ENCODE results near the gene GDPD1. TPM values are rescaled to one million over a fixed set of nuclear protein-coding genes. Genes with fewer than 3 reads are reported as not detected.

Gene GDPD1
- total and polyA plus RNA-seq, 4 donors, result 0.45 to 1.4 (median 0.78) TPM

DNA sequence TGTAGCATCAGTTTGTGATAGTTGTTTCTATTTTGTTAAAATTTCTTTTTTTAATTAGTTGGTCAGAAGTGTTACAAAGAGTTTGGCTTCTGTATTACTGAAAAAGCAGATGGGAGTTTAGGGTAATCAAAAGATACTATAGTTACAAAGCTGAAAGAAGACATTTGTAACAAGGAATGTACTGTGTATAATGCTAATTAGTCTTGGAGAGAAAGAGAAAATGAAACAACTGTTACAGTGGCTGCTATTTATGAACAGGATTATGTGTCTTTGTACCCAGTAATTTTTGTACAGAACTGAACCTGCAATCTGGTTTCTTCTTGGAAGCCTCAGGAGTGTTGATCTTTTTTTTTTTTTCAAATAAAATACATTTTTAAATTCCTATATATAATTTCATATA lies 14.3 kb downstream of the GDPD1 start:
- H3K27ac ChIP-seq (ENCODE audit: low read depth in 1 of 2, low read length in 2 of 2), result no peak overlapping the region
- no peak for DNase-seq (ENCODE audit: low spot score)
- H3K9ac ChIP-seq (ENCODE audit: low read depth in 1 of 2, low read length in 2 of 2), result no peak overlapping the region
- no peaks in the 10 kb centered on the region for H3K9me3 ChIP-seq (ENCODE audit: control insufficient read depth in 4 of 4, low read length in 3 of 4)
- TF ChIP-seq GABPA (IDR thresholded peaks at IDR 0.05 in 1 of 2, conservative IDR thresholded peaks at IDR 0.05 in 1 of 2) (no peak), SP1 (IDR thresholded peaks at IDR 0.05) (no peak), HNF4G (IDR thresholded peaks at IDR 0.05) (no peak), HNF4A (conservative IDR thresholded peaks at IDR 0.05) (no peak)
- TF ChIP-seq, protein P1, sequence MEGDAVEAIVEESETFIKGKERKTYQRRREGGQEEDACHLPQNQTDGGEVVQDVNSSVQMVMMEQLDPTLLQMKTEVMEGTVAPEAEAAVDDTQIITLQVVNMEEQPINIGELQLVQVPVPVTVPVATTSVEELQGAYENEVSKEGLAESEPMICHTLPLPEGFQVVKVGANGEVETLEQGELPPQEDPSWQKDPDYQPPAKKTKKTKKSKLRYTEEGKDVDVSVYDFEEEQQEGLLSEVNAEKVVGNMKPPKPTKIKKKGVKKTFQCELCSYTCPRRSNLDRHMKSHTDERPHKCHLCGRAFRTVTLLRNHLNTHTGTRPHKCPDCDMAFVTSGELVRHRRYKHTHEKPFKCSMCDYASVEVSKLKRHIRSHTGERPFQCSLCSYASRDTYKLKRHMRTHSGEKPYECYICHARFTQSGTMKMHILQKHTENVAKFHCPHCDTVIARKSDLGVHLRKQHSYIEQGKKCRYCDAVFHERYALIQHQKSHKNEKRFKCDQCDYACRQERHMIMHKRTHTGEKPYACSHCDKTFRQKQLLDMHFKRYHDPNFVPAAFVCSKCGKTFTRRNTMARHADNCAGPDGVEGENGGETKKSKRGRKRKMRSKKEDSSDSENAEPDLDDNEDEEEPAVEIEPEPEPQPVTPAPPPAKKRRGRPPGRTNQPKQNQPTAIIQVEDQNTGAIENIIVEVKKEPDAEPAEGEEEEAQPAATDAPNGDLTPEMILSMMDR (IDR thresholded peaks at IDR 0.05; ENCODE audit: low read depth, low read length, missing input control), result no peak
- TF ChIP-seq, protein P2, sequence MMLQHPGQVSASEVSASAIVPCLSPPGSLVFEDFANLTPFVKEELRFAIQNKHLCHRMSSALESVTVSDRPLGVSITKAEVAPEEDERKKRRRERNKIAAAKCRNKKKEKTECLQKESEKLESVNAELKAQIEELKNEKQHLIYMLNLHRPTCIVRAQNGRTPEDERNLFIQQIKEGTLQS (IDR thresholded peaks at IDR 0.05), result no peak
- H3K4me3 ChIP-seq (ENCODE audit: low read depth in 1 of 3, low read length in 3 of 3), result no peak overlapping the region
- no peaks in the 10 kb centered on the region for H3K36me3 ChIP-seq (ENCODE audit: control insufficient read depth in 4 of 4, insufficient read depth in 3 of 4, low read depth in 1 of 4, low read length in 3 of 4)
- H3K4me1 ChIP-seq (ENCODE audit: control insufficient read depth in 4 of 4, insufficient read depth in 4 of 4, low read length in 3 of 4), result no peaks in the 10 kb centered on the region
- no peaks in the 10 kb centered on the region for H3K27me3 ChIP-seq (ENCODE audit: control insufficient read depth in 4 of 4, insufficient read depth in 4 of 4, low read length in 3 of 4)

DNA sequence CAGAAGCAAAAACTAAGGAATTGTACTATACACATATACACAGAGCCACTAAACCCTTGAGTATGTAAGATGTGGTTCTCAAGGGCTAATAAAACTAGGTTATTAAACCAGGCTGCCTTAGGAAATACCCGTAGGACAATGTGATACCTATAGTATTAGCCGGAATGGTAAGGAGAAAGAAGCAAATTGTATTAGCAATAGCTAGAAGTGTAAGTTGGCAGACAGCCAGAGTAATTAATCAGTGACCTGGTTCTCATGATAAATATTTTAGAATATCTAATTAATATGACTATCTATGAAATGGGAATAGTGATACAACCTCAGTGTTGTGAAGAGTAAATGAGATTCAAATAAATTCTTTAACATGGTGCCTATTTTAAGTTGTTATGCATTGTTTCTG lies 18.6 kb downstream of the GDPD1 start:
- DNase-seq (ENCODE audit: low spot score), result no peak
- 96% methylated on average over 2 of the region's 2 CpGs for WGBS
- H3K36me3 ChIP-seq (ENCODE audit: control insufficient read depth in 4 of 4, insufficient read depth in 3 of 4, low read depth in 1 of 4, low read length in 3 of 4), result no peaks in the 10 kb centered on the region
- H3K27ac ChIP-seq (ENCODE audit: low read depth in 1 of 2, low read length in 2 of 2), result no peak overlapping the region
- H3K27me3 ChIP-seq (ENCODE audit: control insufficient read depth in 4 of 4, insufficient read depth in 4 of 4, low read length in 3 of 4), result no peaks in the 10 kb centered on the region
- H3K9ac ChIP-seq (ENCODE audit: low read depth in 1 of 2, low read length in 2 of 2), result no peak overlapping the region
- H3K4me3 ChIP-seq (ENCODE audit: low read depth in 1 of 3, low read length in 3 of 3), result no peak overlapping the region
- H3K9me3 ChIP-seq (ENCODE audit: control insufficient read depth in 4 of 4, low read length in 3 of 4), result no peaks in the 10 kb centered on the region
- no peak for TF ChIP-seq HNF4A (conservative IDR thresholded peaks at IDR 0.05)
- TF ChIP-seq FOXA2 (IDR thresholded peaks at IDR 0.05), result no peak
- TF ChIP-seq, protein P3, sequence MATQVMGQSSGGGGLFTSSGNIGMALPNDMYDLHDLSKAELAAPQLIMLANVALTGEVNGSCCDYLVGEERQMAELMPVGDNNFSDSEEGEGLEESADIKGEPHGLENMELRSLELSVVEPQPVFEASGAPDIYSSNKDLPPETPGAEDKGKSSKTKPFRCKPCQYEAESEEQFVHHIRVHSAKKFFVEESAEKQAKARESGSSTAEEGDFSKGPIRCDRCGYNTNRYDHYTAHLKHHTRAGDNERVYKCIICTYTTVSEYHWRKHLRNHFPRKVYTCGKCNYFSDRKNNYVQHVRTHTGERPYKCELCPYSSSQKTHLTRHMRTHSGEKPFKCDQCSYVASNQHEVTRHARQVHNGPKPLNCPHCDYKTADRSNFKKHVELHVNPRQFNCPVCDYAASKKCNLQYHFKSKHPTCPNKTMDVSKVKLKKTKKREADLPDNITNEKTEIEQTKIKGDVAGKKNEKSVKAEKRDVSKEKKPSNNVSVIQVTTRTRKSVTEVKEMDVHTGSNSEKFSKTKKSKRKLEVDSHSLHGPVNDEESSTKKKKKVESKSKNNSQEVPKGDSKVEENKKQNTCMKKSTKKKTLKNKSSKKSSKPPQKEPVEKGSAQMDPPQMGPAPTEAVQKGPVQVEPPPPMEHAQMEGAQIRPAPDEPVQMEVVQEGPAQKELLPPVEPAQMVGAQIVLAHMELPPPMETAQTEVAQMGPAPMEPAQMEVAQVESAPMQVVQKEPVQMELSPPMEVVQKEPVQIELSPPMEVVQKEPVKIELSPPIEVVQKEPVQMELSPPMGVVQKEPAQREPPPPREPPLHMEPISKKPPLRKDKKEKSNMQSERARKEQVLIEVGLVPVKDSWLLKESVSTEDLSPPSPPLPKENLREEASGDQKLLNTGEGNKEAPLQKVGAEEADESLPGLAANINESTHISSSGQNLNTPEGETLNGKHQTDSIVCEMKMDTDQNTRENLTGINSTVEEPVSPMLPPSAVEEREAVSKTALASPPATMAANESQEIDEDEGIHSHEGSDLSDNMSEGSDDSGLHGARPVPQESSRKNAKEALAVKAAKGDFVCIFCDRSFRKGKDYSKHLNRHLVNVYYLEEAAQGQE (IDR thresholded peaks at IDR 0.05), result no peak
- no peak for TF ChIP-seq NR2F2 (IDR thresholded peaks at IDR 0.05)
- TF ChIP-seq, protein P2 (IDR thresholded peaks at IDR 0.05), result no peak
- TF ChIP-seq HNF4G (IDR thresholded peaks at IDR 0.05), result no peak
- no peak for TF ChIP-seq FOXA1 (IDR thresholded peaks at IDR 0.05)
- TF ChIP-seq GABPA (IDR thresholded peaks at IDR 0.05 in 1 of 2, conservative IDR thresholded peaks at IDR 0.05 in 1 of 2), result no peak
- no peak for TF ChIP-seq RAD21 (IDR thresholded peaks at IDR 0.05)
- TF ChIP-seq YY1 (IDR thresholded peaks at IDR 0.05), result no peak
- no peak for TF ChIP-seq TAF1 (conservative IDR thresholded peaks at IDR 0.05)
- TF ChIP-seq EGR1 (IDR thresholded peaks at IDR 0.05; ENCODE audit: low read depth in 2 of 2), result no peak
- TF ChIP-seq, protein P4, sequence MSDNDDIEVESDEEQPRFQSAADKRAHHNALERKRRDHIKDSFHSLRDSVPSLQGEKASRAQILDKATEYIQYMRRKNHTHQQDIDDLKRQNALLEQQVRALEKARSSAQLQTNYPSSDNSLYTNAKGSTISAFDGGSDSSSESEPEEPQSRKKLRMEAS (IDR thresholded peaks at IDR 0.05), result no peak
- H3K4me1 ChIP-seq (ENCODE audit: control insufficient read depth in 4 of 4, insufficient read depth in 4 of 4, low read length in 3 of 4), result no peaks in the 10 kb centered on the region
